GM21515 (cell line): ENCODE results near the gene LHX5.

Experiments
- ATAC-seq: cut with Tn5 transposase; IDR thresholded peaks from one replicate; pipeline ENCODE4 v1.9.1; 2021; ENCODE audit not compliant: unreplicated experiment

LHX5 gene

DNA sequence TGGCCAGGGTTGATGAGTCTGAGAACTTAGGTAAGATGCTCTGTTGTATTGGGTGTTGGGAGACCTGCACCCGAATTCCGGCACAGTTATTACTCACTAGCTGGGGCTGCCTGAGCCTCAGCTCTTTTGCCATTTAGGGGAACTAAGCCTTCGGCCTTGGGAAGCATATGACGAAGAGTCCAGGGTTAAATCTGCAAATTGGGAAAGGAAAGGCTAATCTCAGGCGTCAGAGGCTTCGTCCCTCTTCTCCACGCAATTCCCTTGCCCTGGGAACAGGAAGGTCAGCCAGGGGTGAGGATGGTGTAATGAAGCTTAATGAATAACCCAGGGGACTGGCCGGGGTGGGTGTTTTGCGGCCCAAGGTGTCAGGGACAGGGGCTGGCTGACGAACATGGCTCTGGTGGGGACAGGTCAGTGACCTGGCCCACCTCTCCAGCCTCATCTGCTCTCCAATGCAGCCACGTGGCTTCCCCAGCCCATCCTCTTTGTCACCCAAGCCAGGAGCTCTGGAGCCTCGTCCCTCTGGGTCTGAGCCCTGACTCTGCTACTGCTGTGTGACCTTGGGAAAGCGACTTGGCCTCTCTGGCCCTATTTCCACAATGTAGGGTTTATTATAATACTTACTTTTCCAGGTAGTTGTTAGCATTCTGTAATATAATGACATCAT is 53.3 kb downstream of the LHX5 start:
- no peak for ATAC-seq

DNA sequence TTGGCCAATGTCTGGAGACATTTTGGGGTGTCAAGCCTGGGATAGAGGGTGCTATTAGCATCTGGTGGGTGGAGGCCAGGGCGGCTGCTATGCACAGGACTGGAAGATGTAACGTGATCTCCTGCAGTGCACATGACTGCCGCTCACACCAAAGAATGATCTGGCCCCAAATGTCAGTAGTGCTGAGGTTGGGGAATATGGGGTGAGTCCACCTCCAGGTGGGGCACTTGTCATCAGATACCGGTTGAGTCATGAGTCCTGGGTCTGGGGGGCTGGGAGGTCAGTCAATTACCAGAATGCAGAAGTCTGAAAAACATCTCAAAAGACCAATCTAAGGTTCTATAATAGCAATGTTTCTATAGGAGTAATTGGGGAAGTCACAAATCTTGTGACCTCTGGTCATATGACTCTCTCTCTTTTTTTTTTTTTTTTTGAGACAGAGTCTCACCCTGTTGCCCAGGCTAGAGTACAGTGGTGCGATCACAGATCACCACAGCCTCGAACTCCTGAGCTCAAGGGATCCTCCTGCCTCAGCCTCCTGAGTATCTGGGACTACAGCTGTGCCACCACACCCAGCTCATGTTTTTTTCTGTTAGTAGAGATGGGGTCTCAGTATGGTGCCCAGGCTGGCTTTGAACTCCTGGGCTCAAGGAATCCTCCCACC is 55.4 kb downstream of the LHX5 start:
- no peak for ATAC-seq

DNA sequence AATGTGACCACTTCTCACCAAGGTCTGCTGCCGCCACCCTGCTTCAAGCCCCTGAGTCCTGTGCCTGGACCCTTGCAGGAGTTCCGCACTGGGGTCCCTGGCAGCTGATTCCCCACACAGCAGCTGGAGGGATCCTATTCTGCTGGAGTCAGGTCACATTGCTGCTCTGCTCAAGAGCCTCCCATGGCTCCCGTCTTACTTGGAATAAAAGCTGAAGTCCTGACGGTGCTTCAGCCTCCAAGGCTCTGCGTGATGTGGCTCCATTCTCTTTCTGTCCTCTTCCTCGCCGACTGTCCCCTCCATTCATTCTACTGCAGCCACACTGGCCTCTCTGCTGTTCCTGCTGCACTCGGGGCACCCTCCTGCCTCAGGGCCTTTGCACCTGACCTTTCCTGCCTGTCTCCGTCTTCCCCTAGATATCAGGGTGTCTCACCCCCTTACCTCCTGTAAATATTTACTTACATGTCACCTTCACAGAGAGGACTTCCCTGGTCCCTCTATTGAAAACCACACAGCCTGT is 57.1 kb downstream of the LHX5 start:
- ATAC-seq: no peak

DNA sequence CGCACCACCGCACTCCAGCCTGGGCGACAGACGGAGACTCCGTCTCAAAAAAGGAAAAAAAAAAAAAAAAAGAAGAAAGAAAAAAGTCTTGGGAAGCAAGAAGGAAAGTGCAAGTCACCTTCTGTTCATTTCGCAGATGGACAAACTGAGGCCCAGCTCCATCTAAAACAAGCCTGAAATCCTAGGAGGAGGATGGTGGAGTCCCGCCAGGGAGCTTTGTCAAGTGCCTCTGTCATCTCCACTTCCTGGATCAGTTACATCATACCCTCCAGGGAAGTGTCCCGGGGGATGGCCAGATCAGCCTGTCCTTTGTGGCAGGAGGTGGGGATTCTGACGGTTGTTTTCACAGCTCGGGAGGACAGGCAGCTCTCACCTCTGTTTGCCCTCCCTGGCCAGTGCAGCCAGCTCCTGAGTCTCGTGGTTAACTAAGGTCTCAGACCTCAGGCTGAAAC is 58.2 kb downstream of the LHX5 start:
- no peak for ATAC-seq
